Measurements from ENCODE around the gene EIF4G3.

Gene EIF4G3

GRCh38 chr1:21035794-21036193, 140.9 kb downstream of the EIF4G3 start:
- TF ChIP-seq SIN3A (IDR thresholded peaks at IDR 0.05; ENCODE audit: borderline replicate concordance, insufficient read depth, low read length) = no peak

- TF ChIP-seq FOXP2 (optimal IDR thresholded peaks at IDR 0.05; ENCODE audit: borderline replicate concordance, extremely low read depth, extremely low read length, insufficient read depth) (no peak), TAF1 (IDR thresholded peaks at IDR 0.05; ENCODE audit: borderline replicate concordance, insufficient read depth, low read length) (no peak), REST (IDR thresholded peaks at IDR 0.05; ENCODE audit: insufficient read depth in 1 of 2, low read depth in 2 of 2, low read length in 2 of 2) (no peak), POLR2AphosphoS5 (IDR thresholded peaks at IDR 0.05; ENCODE audit: low read depth, low read length) (no peak), SIN3A (IDR thresholded peaks at IDR 0.05; ENCODE audit: borderline replicate concordance, insufficient read depth, low read length) (no peak)
Observed at GRCh38 chr1:21034725-21035628, 141.7 kb downstream of the EIF4G3 start.

- TF ChIP-seq FOXP2 (optimal IDR thresholded peaks at IDR 0.05; ENCODE audit: borderline replicate concordance, extremely low read depth, extremely low read length, insufficient read depth) = no peak
- TF ChIP-seq TAF1 (IDR thresholded peaks at IDR 0.05; ENCODE audit: borderline replicate concordance, insufficient read depth, low read length) = no peak
- TF ChIP-seq SIN3A (IDR thresholded peaks at IDR 0.05; ENCODE audit: borderline replicate concordance, insufficient read depth, low read length) = no peak
- no peak for TF ChIP-seq REST (IDR thresholded peaks at IDR 0.05; ENCODE audit: insufficient read depth in 1 of 2, low read depth in 2 of 2, low read length in 2 of 2)
- TF ChIP-seq POLR2AphosphoS5 (IDR thresholded peaks at IDR 0.05; ENCODE audit: low read depth, low read length) = no peak
Observed at GRCh38 chr1:21032741-21033140, 144.0 kb downstream of the EIF4G3 start.

GRCh38 chr1:21030181-21030580, 146.5 kb downstream of the EIF4G3 start:
- TF ChIP-seq REST (IDR thresholded peaks at IDR 0.05; ENCODE audit: insufficient read depth in 1 of 2, low read depth in 2 of 2, low read length in 2 of 2) = no peak
- no peak for TF ChIP-seq FOXP2 (optimal IDR thresholded peaks at IDR 0.05; ENCODE audit: borderline replicate concordance, extremely low read depth, extremely low read length, insufficient read depth)
- no peak for TF ChIP-seq POLR2AphosphoS5 (IDR thresholded peaks at IDR 0.05; ENCODE audit: low read depth, low read length)
- no peak for TF ChIP-seq TAF1 (IDR thresholded peaks at IDR 0.05; ENCODE audit: borderline replicate concordance, insufficient read depth, low read length)
- no peak for TF ChIP-seq SIN3A (IDR thresholded peaks at IDR 0.05; ENCODE audit: borderline replicate concordance, insufficient read depth, low read length)

- no peak for TF ChIP-seq FOXP2 (optimal IDR thresholded peaks at IDR 0.05; ENCODE audit: borderline replicate concordance, extremely low read depth, extremely low read length, insufficient read depth)
Observed at GRCh38 chr1:21028520-21029145, 148.1 kb downstream of the EIF4G3 start.

GRCh38 chr1:21027805-21028204, 148.9 kb downstream of the EIF4G3 start:
- TF ChIP-seq TAF1 (IDR thresholded peaks at IDR 0.05; ENCODE audit: borderline replicate concordance, insufficient read depth, low read length) (no peak), POLR2AphosphoS5 (IDR thresholded peaks at IDR 0.05; ENCODE audit: low read depth, low read length) (no peak), REST (IDR thresholded peaks at IDR 0.05; ENCODE audit: insufficient read depth in 1 of 2, low read depth in 2 of 2, low read length in 2 of 2) (no peak), FOXP2 (optimal IDR thresholded peaks at IDR 0.05; ENCODE audit: borderline replicate concordance, extremely low read depth, extremely low read length, insufficient read depth) (no peak), SIN3A (IDR thresholded peaks at IDR 0.05; ENCODE audit: borderline replicate concordance, insufficient read depth, low read length) (no peak)
